Stimulated activated naive B cell treated with anti-CD40 and anti-IgM and Interleukin-4, amounts not matched to agents 10 μg/mL and 1 μg/mL and 100 μg/mL, for 72 hours (primary cell): Measurements from ENCODE around the gene KIR3DL3.
"Not testable (repeated sequence)": the region's sequence is repeated elsewhere in the genome, so short reads cannot be mapped to it uniquely, and the experiment has no call there.

Experiments
- ATAC-seq, 2 donors: fragments of 150-1000 bp; cut with Tn5 transposase; replicated peaks; 2 replicates each; pipeline ENCODE4 v1.10.0; 2021; ENCODE audit warnings: moderate library complexity in 1 of 2
- DNase-seq: peaks from one replicate; pipeline ENCODE4 v3.0.0; 2021
- H3K27ac Mint-ChIP-seq: one replicate; pipeline ENCODE4 v1.8.0; 2022; ENCODE audit warnings: mild to moderate bottlenecking, mixed read lengths
- H3K27me3 Mint-ChIP-seq, 2 donors: one replicate each; pipeline ENCODE4 v1.8.0; 2022; ENCODE audit warnings: mixed read lengths in 2 of 2
- H3K36me3 Mint-ChIP-seq, 2 donors: one replicate each; pipeline ENCODE4 v1.8.0; 2022; ENCODE audit warnings: mixed read lengths in 2 of 2, mild to moderate bottlenecking in 1 of 2
- H3K4me1 Mint-ChIP-seq, 2 donors: one replicate each; pipeline ENCODE4 v1.8.0; 2022; ENCODE audit warnings: mixed read lengths in 2 of 2, mild to moderate bottlenecking in 1 of 2
- H3K4me3 Mint-ChIP-seq, 2 donors: one replicate each; pipeline ENCODE4 v1.8.0; 2022; ENCODE audit warnings: mild to moderate bottlenecking in 2 of 2, mixed read lengths in 2 of 2, moderate library complexity in 1 of 2
- H3K9me3 Mint-ChIP-seq, 2 donors: one replicate each; pipeline ENCODE4 v1.8.0; 2022; ENCODE audit warnings: mixed read lengths in 2 of 2, mild to moderate bottlenecking in 1 of 2

The KIR3DL3 gene

GRCh38 chr19:54724142-54724541, at the start of gene KIR3DL3:
TSS of gene KIR3DL3 (plus strand) at chr19:54724442. CDS start at chr19:54724497, 55 bp downstream.
- Mint-ChIP-seq H3K27me3 (peaks cover 17 to 18% of the 10 kb centered on the region in 2 donors), H3K36me3 (no peaks in the 10 kb centered on the region), H3K4me1 (no peaks in the 10 kb centered on the region), H3K27ac (no peak within 1 kb of the TSS), H3K4me3 (no peak within 1 kb of the TSS), H3K9me3 (peaks cover 13 to 22% of the 10 kb centered on the region in 2 donors)
- ATAC-seq (no peak), DNase-seq (no peak)

DNA sequence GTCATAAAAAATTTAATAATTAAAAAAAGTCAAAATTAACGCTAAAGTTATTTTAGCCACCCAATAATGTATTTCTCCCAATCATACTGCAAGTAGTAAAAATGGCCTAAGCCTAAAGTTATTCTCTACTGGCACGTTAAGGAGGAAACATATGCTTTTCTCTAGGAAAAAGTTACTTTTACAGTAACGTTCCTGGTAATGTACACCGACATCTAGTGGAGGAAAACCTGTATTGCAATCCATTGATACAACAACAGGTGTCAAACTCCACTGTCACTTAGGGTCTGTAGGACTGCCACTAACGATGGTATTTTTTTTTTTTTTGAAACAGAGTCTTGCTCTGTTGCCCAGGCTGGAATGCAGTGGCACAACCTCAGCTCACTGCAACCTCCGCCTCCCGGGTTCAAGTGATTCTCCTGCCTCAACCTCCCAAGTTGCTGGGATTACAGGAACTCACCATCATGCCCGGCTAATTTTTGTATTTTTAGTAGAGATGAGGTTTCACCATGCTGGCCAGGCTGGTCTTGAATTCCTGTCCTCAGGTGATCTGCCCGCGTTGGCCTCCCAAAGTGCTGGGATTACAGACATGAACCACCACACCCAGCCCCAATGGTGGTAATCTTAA, 47.9 kb upstream of the KIR3DL3 start:
- not testable (repeated sequence) for H3K27ac Mint-ChIP-seq, H3K4me1 Mint-ChIP-seq, H3K36me3 Mint-ChIP-seq, H3K4me3 Mint-ChIP-seq, H3K9me3 Mint-ChIP-seq, DNase-seq
- H3K27me3 Mint-ChIP-seq: peaks cover 18 to 22% of the 10 kb centered on the region in 2 donors
- ATAC-seq: peak; percentile 53 to 64

GRCh38 chr19:54677217-54677616, 47.0 kb upstream of the KIR3DL3 start:
- H3K4me3 Mint-ChIP-seq: no peak overlapping the region
- H3K27me3 Mint-ChIP-seq: peaks cover 23 to 29% of the 10 kb centered on the region in 2 donors
- peaks cover 1 to 6% of the 10 kb centered on the region in 2 donors for H3K4me1 Mint-ChIP-seq
- no peaks in the 10 kb centered on the region for H3K9me3 Mint-ChIP-seq
- H3K36me3 Mint-ChIP-seq: no peaks in the 10 kb centered on the region
- H3K27ac Mint-ChIP-seq: no peak overlapping the region
- ATAC-seq (no peak), DNase-seq (no peak)

GRCh38 chr19:54681596-54681995, 42.6 kb upstream of the KIR3DL3 start:
- H3K36me3 Mint-ChIP-seq, ATAC-seq, DNase-seq, H3K4me1 Mint-ChIP-seq, H3K4me3 Mint-ChIP-seq, H3K27ac Mint-ChIP-seq, H3K9me3 Mint-ChIP-seq: not testable (repeated sequence)
- H3K27me3 Mint-ChIP-seq: peaks cover 39 to 56% of the 10 kb centered on the region in 2 donors

- H3K9me3 Mint-ChIP-seq: peaks cover 0 to 2% of the 10 kb centered on the region in 2 donors
- ATAC-seq (no peak), DNase-seq (no peak)
- H3K36me3 Mint-ChIP-seq: no peaks in the 10 kb centered on the region
- peaks cover 39 to 57% of the 10 kb centered on the region in 2 donors for H3K27me3 Mint-ChIP-seq
- no peak overlapping the region for H3K4me3 Mint-ChIP-seq
- H3K27ac Mint-ChIP-seq: no peak overlapping the region
- peaks cover 0 to 4% of the 10 kb centered on the region in 2 donors for H3K4me1 Mint-ChIP-seq
These were observed 41.9 kb upstream of the KIR3DL3 start for GRCh38 chr19:54682306-54682856.

DNA sequence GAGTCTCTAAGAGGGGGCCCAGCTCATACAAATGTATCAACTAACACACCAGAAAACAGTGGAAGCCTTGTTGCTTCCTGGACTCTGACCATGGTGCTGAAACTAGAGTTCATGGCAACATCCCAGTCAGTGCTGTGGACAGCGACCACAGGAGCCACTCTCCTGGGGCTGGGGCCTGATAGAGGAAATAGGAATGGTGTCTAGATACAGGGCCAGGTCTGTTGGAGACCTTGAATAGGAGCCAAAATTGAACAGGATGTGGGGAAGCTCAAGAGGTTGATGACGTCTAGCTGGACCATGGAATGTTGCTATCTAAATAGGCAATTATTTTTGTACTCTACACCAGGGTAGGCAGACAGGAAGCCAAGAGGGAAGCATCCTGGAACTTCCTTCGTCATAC, 39.7 kb upstream of the KIR3DL3 start:
- no peaks in the 10 kb centered on the region for H3K36me3 Mint-ChIP-seq
- H3K27ac Mint-ChIP-seq: no peak overlapping the region
- DNase-seq (no peak), ATAC-seq (no peak)
- no peaks in the 10 kb centered on the region for H3K4me1 Mint-ChIP-seq
- peaks cover 0 to 2% of the 10 kb centered on the region in 2 donors for H3K9me3 Mint-ChIP-seq
- H3K27me3 Mint-ChIP-seq: peaks cover 35 to 53% of the 10 kb centered on the region in 2 donors
- no peak overlapping the region for H3K4me3 Mint-ChIP-seq

DNA sequence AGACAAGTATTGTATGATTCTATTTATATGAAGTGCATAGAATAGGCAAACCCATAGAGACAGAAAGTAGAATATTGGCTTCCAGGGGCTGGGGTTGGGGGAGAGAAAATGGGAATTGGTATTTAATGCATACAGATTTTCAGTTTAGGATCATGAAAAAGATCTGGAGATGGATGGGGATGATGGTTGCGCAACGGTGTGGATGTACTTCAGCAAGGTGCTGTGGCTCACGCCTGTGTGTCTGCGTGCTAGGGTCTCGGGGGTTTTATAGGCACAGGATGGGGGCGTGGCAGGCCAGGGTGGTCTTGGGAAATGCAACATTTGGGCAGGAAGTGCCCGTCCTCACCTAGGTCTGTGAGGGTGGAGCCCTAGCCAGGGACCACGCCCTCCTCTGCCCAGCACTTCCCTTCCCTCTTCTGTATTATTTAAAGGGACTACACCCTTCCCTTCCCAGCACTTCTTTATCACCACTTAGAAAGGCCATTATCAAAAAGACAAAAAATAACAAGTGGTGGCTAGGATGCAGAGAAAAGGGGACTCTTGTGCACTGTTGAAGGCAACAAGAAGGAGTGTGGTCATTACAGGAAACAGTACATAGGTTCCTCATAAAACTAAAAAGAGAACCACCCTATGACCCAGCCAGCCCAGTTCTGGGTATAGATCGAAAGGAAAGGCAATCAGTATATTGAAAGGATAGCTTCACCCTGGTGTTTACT, 32.5 kb upstream of the KIR3DL3 start:
- DNase-seq (no peak), ATAC-seq (no peak)
- H3K9me3 Mint-ChIP-seq: peaks cover 0 to 5% of the 10 kb centered on the region in 2 donors
- peaks cover 6 to 8% of the 10 kb centered on the region in 2 donors for H3K4me1 Mint-ChIP-seq
- no peak overlapping the region for H3K4me3 Mint-ChIP-seq
- H3K27me3 Mint-ChIP-seq: peaks cover 34 to 64% of the 10 kb centered on the region in 2 donors
- no peaks in the 10 kb centered on the region for H3K36me3 Mint-ChIP-seq
- no peak overlapping the region for H3K27ac Mint-ChIP-seq

DNA sequence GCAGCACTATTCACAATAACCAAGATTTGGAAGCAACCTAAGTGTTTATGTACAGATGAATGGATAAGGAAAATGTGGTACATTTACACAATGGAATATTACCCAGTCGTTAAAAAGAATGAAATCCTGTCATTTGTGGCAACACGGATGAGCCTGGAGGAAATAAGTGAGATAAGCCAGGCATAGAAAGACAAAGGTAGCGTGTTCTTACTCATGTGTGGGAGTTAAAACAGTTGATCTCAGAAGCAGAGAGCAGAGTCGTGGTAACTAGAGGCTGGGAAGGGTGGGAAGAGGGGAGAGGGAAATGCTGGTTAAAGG, 32.0 kb upstream of the KIR3DL3 start:
- H3K27me3 Mint-ChIP-seq: peaks cover 33 to 63% of the 10 kb centered on the region in 2 donors
- peaks cover 6 to 8% of the 10 kb centered on the region in 2 donors for H3K4me1 Mint-ChIP-seq
- peaks cover 0 to 5% of the 10 kb centered on the region in 2 donors for H3K9me3 Mint-ChIP-seq
- no peak for DNase-seq
- no peaks in the 10 kb centered on the region for H3K36me3 Mint-ChIP-seq
- no peak overlapping the region for H3K4me3 Mint-ChIP-seq
- no peak for ATAC-seq
- H3K27ac Mint-ChIP-seq: no peak overlapping the region

DNA sequence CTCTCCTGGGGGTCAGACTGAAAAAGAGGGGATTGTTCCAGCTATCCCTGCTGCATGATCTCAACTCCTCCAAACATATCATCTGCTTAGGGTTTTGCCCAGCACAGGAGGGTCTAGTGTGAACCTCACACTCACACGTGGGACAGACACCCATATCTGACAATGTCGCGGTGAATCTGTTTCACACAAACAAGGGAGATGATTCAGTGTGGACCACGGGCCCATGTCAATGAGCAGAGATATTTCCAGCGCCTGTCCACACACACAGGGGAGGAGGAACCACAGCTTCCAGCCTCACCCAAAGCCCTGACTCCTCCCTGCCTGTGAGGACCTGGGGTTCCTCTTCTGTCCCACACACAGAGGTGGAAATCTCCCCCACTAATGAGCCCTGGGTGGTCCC, 29.6 kb upstream of the KIR3DL3 start:
- Mint-ChIP-seq H3K27ac (no peak overlapping the region), H3K36me3 (no peaks in the 10 kb centered on the region), H3K4me3 (no peak overlapping the region), H3K27me3 (peaks cover 39 to 71% of the 10 kb centered on the region in 2 donors), H3K4me1 (peaks cover 6 to 8% of the 10 kb centered on the region in 2 donors), H3K9me3 (peaks cover 0 to 5% of the 10 kb centered on the region in 2 donors)
- DNase-seq (no peak), ATAC-seq (no peak)

GRCh38 chr19:54696117-54696548, 28.1 kb upstream of the KIR3DL3 start:
- ATAC-seq (no peak), DNase-seq (no peak)
- Mint-ChIP-seq H3K27me3 (peaks cover 45 to 76% of the 10 kb centered on the region in 2 donors), H3K36me3 (no peaks in the 10 kb centered on the region), H3K9me3 (peaks cover 0 to 5% of the 10 kb centered on the region in 2 donors), H3K4me3 (no peak overlapping the region), H3K4me1 (peaks cover 6 to 8% of the 10 kb centered on the region in 2 donors), H3K27ac (no peak overlapping the region)

DNA sequence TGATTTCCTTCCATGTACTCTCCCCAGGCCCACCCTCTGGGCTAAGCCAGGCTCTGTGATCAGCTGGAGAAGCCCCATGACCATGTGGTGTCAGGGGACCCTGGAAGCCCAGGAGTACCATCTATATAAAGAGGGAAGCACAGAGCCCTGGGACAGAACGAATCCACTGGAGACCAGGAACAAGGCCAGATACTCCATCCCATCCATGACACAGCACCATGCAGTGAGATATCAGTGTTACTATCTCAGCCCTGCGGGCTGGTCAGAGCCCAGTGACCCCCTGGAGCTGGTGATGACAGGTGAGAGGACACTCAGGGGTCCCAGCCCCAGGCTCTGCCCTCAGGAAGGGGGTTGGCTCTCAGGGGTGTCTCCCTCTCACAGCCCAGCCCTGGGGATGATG, 27.5 kb upstream of the KIR3DL3 start:
- no peak overlapping the region for H3K4me3 Mint-ChIP-seq
- no peak overlapping the region for H3K27ac Mint-ChIP-seq
- DNase-seq (no peak), ATAC-seq (no peak)
- H3K36me3 Mint-ChIP-seq: no peaks in the 10 kb centered on the region
- H3K4me1 Mint-ChIP-seq: peaks cover 0 to 3% of the 10 kb centered on the region in 2 donors
- peaks cover 45 to 76% of the 10 kb centered on the region in 2 donors for H3K27me3 Mint-ChIP-seq
- peaks cover 0 to 3% of the 10 kb centered on the region in 2 donors for H3K9me3 Mint-ChIP-seq

DNA sequence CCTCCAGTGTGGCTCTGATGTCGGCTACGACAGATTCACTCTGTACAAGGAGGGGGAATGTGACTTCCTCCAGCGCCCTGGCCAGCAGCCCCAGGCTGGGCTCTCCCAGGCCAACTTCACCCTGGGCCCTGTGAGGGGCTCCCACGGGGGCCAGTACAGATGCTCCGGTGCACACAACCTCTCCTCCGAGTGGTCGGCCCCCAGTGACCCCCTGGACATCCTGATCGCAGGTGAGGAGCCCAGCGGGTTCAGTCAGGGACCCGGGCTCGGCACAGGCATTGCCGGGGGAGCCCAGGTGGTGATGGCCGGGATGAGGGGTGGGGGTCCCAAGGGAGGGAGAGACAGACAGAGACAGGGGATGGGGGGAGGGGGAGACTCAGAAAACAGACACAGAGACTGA, 26.5 kb upstream of the KIR3DL3 start:
- H3K27ac Mint-ChIP-seq, H3K9me3 Mint-ChIP-seq, H3K4me3 Mint-ChIP-seq, DNase-seq, ATAC-seq, H3K4me1 Mint-ChIP-seq, H3K36me3 Mint-ChIP-seq: not testable (repeated sequence)
- peaks cover 40 to 71% of the 10 kb centered on the region in 2 donors for H3K27me3 Mint-ChIP-seq

DNA sequence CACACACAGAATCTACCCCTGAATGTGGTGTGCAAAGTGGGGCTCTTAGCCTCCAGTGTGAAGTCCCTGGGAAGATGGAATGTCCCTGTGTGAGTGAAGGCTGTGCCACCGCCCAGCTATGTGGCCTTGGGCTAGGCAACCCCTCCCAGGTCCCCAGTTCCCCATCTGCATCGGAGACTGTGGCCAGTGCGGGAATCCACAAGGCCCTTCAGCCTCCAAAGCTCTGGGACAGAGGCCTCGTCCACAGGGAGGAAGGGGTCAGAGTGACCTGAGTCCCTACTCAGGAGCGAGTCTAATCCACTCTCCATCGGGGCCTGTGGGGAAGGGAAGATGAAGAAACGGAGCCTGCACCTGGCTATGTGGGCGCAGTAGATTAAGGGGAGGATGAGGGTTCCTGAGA, 19.3 kb upstream of the KIR3DL3 start:
- no peaks in the 10 kb centered on the region for H3K9me3 Mint-ChIP-seq

GRCh38 chr19:54707962-54708361, 16.3 kb upstream of the KIR3DL3 start:
- peaks cover 17 to 27% of the 10 kb centered on the region in 2 donors for H3K27me3 Mint-ChIP-seq
- H3K36me3 Mint-ChIP-seq: no peaks in the 10 kb centered on the region
- no peaks in the 10 kb centered on the region for H3K9me3 Mint-ChIP-seq
- ATAC-seq (no peak), DNase-seq (no peak)
- H3K4me3 Mint-ChIP-seq: no peak overlapping the region
- no peak overlapping the region for H3K27ac Mint-ChIP-seq
- peaks cover 5 to 7% of the 10 kb centered on the region in 2 donors for H3K4me1 Mint-ChIP-seq

More for the DNA sequence above, 19.3 kb upstream of the KIR3DL3 start:
- no peak overlapping the region for H3K4me3 Mint-ChIP-seq
- DNase-seq (no peak), ATAC-seq (no peak)
- peaks cover 27 to 43% of the 10 kb centered on the region in 2 donors for H3K27me3 Mint-ChIP-seq
- peaks cover 0 to 3% of the 10 kb centered on the region in 2 donors for H3K4me1 Mint-ChIP-seq
- no peaks in the 10 kb centered on the region for H3K36me3 Mint-ChIP-seq
- H3K27ac Mint-ChIP-seq: peak overlapping the region; percentile 63

GRCh38 chr19:54708781-54709180, 15.5 kb upstream of the KIR3DL3 start:
- H3K27ac Mint-ChIP-seq: no peak overlapping the region
- H3K27me3 Mint-ChIP-seq: peaks cover 24 to 33% of the 10 kb centered on the region in 2 donors
- DNase-seq: no peak
- H3K36me3 Mint-ChIP-seq: no peaks in the 10 kb centered on the region
- no peak for ATAC-seq
- no peaks in the 10 kb centered on the region for H3K9me3 Mint-ChIP-seq
- peaks cover 5 to 7% of the 10 kb centered on the region in 2 donors for H3K4me1 Mint-ChIP-seq
- H3K4me3 Mint-ChIP-seq: no peak overlapping the region
